AG08395 (cell line): ENCODE measurements around the gene TMEM53.

ENCODE experiments used
- DNase-seq: peaks from one replicate; pipeline ENCODE4 v3.0.0; 2012; ENCODE audit warnings: mixed read lengths, low spot score

The TMEM53 gene

GRCh38 chr1:44628962-44629756 is 45.1 kb downstream of the TMEM53 start:
- DNase-seq, result peak; percentile 82

- DNase-seq, result no peak
Measured at GRCh38 chr1:44625348-44625747, 48.9 kb downstream of the TMEM53 start.

- no peak for DNase-seq
Measured at GRCh38 chr1:44624268-44624901, 49.9 kb downstream of the TMEM53 start.

GRCh38 chr1:44621841-44622286 is 52.4 kb downstream of the TMEM53 start:
- peak; percentile 41 for DNase-seq

GRCh38 chr1:44620072-44620471 is 54.2 kb downstream of the TMEM53 start:
- no peak for DNase-seq

- peak; percentile 84 for DNase-seq
Measured at GRCh38 chr1:44619261-44619900, 54.9 kb downstream of the TMEM53 start.

GRCh38 chr1:44617703-44618029 is 56.6 kb downstream of the TMEM53 start:
- no peak for DNase-seq

- DNase-seq, result peak; percentile 94
Measured at GRCh38 chr1:44616991-44617702, 57.1 kb downstream of the TMEM53 start.

- DNase-seq, result peak; percentile 19
Measured at GRCh38 chr1:44616284-44616990, 57.8 kb downstream of the TMEM53 start.

- DNase-seq, result no peak
Measured at GRCh38 chr1:44613941-44614340, 60.3 kb downstream of the TMEM53 start.

GRCh38 chr1:44611866-44612265 is 62.4 kb downstream of the TMEM53 start:
- DNase-seq, result no peak

- DNase-seq, result no peak
Measured at GRCh38 chr1:44611419-44611818, 62.9 kb downstream of the TMEM53 start.

GRCh38 chr1:44610527-44611148 is 63.6 kb downstream of the TMEM53 start:
- no peak for DNase-seq

GRCh38 chr1:44609768-44610526 is 64.3 kb downstream of the TMEM53 start:
- DNase-seq, result no peak

GRCh38 chr1:44609412-44609767 is 64.9 kb downstream of the TMEM53 start:
- peak; percentile 70 for DNase-seq

GRCh38 chr1:44608141-44608540 is 66.1 kb downstream of the TMEM53 start:
- DNase-seq, result no peak

GRCh38 chr1:44606701-44607281 is 67.5 kb downstream of the TMEM53 start:
- no peak for DNase-seq

- no peak for DNase-seq
Measured at GRCh38 chr1:44605914-44606615, 68.2 kb downstream of the TMEM53 start.

- no peak for DNase-seq
Measured at GRCh38 chr1:44604157-44604955, 69.9 kb downstream of the TMEM53 start.
